NCI-H1436 (cell line): ENCODE results near the gene NFKBIZ.

Source experiments
- DNase-seq: peaks from one replicate; lab custom pipeline; 2025; lab: John Stamatoyannopoulos, UW

Gene NFKBIZ

GRCh38 chr3:101825904-101826445 lies 23.3 kb upstream of the NFKBIZ start:
- DNase-seq = no peak

- DNase-seq = peak; percentile 54
These were observed 21.8 kb upstream of the NFKBIZ start for GRCh38 chr3:101827211-101828174.

- DNase-seq = no peak
These were observed 21.0 kb upstream of the NFKBIZ start for GRCh38 chr3:101828276-101828675.

GRCh38 chr3:101828691-101829436 lies 20.4 kb upstream of the NFKBIZ start:
- no peak for DNase-seq

- DNase-seq = no peak
These were observed 19.9 kb upstream of the NFKBIZ start for GRCh38 chr3:101829437-101829830.

- no peak for DNase-seq
These were observed 19.4 kb upstream of the NFKBIZ start for GRCh38 chr3:101829874-101830273.

- no peak for DNase-seq
These were observed 15.8 kb upstream of the NFKBIZ start for GRCh38 chr3:101833446-101833974.

- no peak for DNase-seq
These were observed 13.6 kb upstream of the NFKBIZ start for GRCh38 chr3:101835676-101836075.

- no peak for DNase-seq
These were observed 13.2 kb upstream of the NFKBIZ start for GRCh38 chr3:101836160-101836559.

GRCh38 chr3:101836652-101837598 lies 12.4 kb upstream of the NFKBIZ start:
- no peak for DNase-seq

- DNase-seq = no peak
These were observed 10.6 kb upstream of the NFKBIZ start for GRCh38 chr3:101838691-101839090.

- DNase-seq = no peak
These were observed 9.2 kb upstream of the NFKBIZ start for GRCh38 chr3:101840066-101840465.

GRCh38 chr3:101842245-101842934 lies 6.9 kb upstream of the NFKBIZ start:
- no peak for DNase-seq

GRCh38 chr3:101842935-101843330 lies 6.4 kb upstream of the NFKBIZ start:
- no peak for DNase-seq

GRCh38 chr3:101845425-101845824 lies 3.9 kb upstream of the NFKBIZ start:
- DNase-seq = no peak

GRCh38 chr3:101846709-101847108 lies 2.6 kb upstream of the NFKBIZ start:
- no peak for DNase-seq

- DNase-seq = no peak
These were observed 2.0 kb upstream of the NFKBIZ start for GRCh38 chr3:101847328-101847727.

GRCh38 chr3:101848326-101848725 lies 988 bp upstream of the NFKBIZ start:
- DNase-seq = no peak

GRCh38 chr3:101849714-101850245 lies 466 bp downstream of the NFKBIZ start:
- peak; percentile 37 for DNase-seq

GRCh38 chr3:101850246-101851051 lies 1.1 kb downstream of the NFKBIZ start:
- no peak for DNase-seq
